ENCODE measurements around the gene GAS6.

Gene GAS6

GRCh38 chr13:113817860-113818691 is 45.8 kb downstream of the GAS6 start:
- no peak for DNase-seq

- DNase-seq = peak; percentile 34
Observed at GRCh38 chr13:113816946-113817859, 46.7 kb downstream of the GAS6 start.

- DNase-seq = no peak
Observed at GRCh38 chr13:113816254-113816929, 47.5 kb downstream of the GAS6 start.

GRCh38 chr13:113815151-113816058 is 48.5 kb downstream of the GAS6 start:
- DNase-seq = no peak

- no peak for DNase-seq
Observed at GRCh38 chr13:113814435-113814821, 49.4 kb downstream of the GAS6 start.

GRCh38 chr13:113813749-113814434 is 50.0 kb downstream of the GAS6 start:
- no peak for DNase-seq

GRCh38 chr13:113813070-113813748 is 50.7 kb downstream of the GAS6 start:
- DNase-seq = no peak

- DNase-seq = no peak
Observed at GRCh38 chr13:113812178-113813040, 51.5 kb downstream of the GAS6 start.

- no peak for DNase-seq
Observed at GRCh38 chr13:113811081-113811928, 52.6 kb downstream of the GAS6 start.

GRCh38 chr13:113810640-113811039 is 53.2 kb downstream of the GAS6 start:
- no peak for DNase-seq

- no peak for DNase-seq
Observed at GRCh38 chr13:113809934-113810333, 53.9 kb downstream of the GAS6 start.

GRCh38 chr13:113808058-113808834 is 55.6 kb downstream of the GAS6 start:
- DNase-seq = no peak

- no peak for DNase-seq
Observed at GRCh38 chr13:113806526-113806925, 57.4 kb downstream of the GAS6 start.

GRCh38 chr13:113806104-113806471 is 57.8 kb downstream of the GAS6 start:
- DNase-seq = no peak

- no peak for DNase-seq
Observed at GRCh38 chr13:113805431-113806103, 58.3 kb downstream of the GAS6 start.

GRCh38 chr13:113804703-113805430 is 59.0 kb downstream of the GAS6 start:
- DNase-seq = no peak

All from kidney glomerular epithelial cell (primary cell).